Calu3 (cell line): ENCODE data around the gene SULF2. TPM values are rescaled to one million over a fixed set of nuclear protein-coding genes. Genes with fewer than 3 reads are reported as not detected.
A peak's percentile ranks its signal among the peaks of the same experiment; 100 is the strongest.

ENCODE experiments used
- BruUV-seq: library from RNA; stranded (reverse); fragments of 400-500 nt; replicated peaks from 2 replicates; lab custom pipeline; 2021; lab: Mats Ljungman, UMichigan
- CTCF ChIA-PET: fragments of 300-600 bp; sonication (Branson Sonifier 250); formaldehyde crosslinking; loops from one replicate; lab custom pipeline; 2022; ENCODE audit warnings: antibody characterized with exemption; lab: Charles Lee
- DNase-seq: peaks from one replicate; pipeline ENCODE4 v3.0.0; 2022
- H3K27ac Mint-ChIP-seq: one replicate; pipeline ENCODE4 v1.8.0; 2022; ENCODE audit warnings: mixed read lengths; ENCODE audit not compliant: unreplicated experiment
- H3K27me3 Mint-ChIP-seq: one replicate; pipeline ENCODE4 v1.8.0; 2022; ENCODE audit warnings: mixed read lengths; ENCODE audit not compliant: unreplicated experiment
- H3K36me3 Mint-ChIP-seq: one replicate; pipeline ENCODE4 v1.8.0; 2022; ENCODE audit warnings: mild to moderate bottlenecking, moderate library complexity, mixed read lengths; ENCODE audit not compliant: insufficient read depth, unreplicated experiment
- H3K4me1 Mint-ChIP-seq: one replicate; pipeline ENCODE4 v1.8.0; 2022; ENCODE audit warnings: mild to moderate bottlenecking, low read depth, mixed read lengths; ENCODE audit not compliant: unreplicated experiment
- H3K4me3 Mint-ChIP-seq: one replicate; pipeline ENCODE4 v1.8.0; 2022; ENCODE audit warnings: mild to moderate bottlenecking, low read depth, moderate library complexity, mixed read lengths; ENCODE audit not compliant: unreplicated experiment
- H3K9me3 Mint-ChIP-seq: one replicate; pipeline ENCODE4 v1.8.0; 2022; ENCODE audit warnings: low read depth, mixed read lengths; ENCODE audit not compliant: unreplicated experiment
- CTCF ChIP-seq: fragments of 200-600 bp; IDR thresholded peaks from one replicate; pipeline ENCODE4 v1.8.0; 2022; ENCODE audit warnings: antibody characterized with exemption; ENCODE audit not compliant: unreplicated experiment
- intact Hi-C: fragments of 100-400 bp; cut with micrococcal nuclease; formaldehyde crosslinking; loops from one replicate; pipeline ENCODE4 v1.10.0; 2022; ENCODE audit not compliant: unreplicated experiment
- total RNA-seq: library from RNA; stranded (reverse); gene quantifications from 2 replicates; pipeline ENCODE4 v1.2.3, GENCODE V29; 2022

SULF2 gene
- total RNA-seq, 1 experiment from 2014 or later, result 112 TPM

- Mint-ChIP-seq H3K4me3 (no peak overlapping the region), H3K4me1 (peaks cover 47% of the 10 kb centered on the region), H3K27me3 (no peaks in the 10 kb centered on the region), H3K36me3 (peaks cover 6% of the 10 kb centered on the region), H3K9me3 (no peaks in the 10 kb centered on the region), H3K27ac (no peak overlapping the region)
- no TSS peak for BruUV-seq
- CTCF ChIA-PET, result no interaction called here
- TF ChIP-seq CTCF, result no peak
- no peak for DNase-seq
- intact Hi-C loops, result loop anchor here (5.0 kb wide), 1 partner anchor 601 kb away; no protein-coding TSS in a partner anchor
Observed at GRCh38 chr20:47770935-47771334, 14.3 kb downstream of the SULF2 start.

GRCh38 chr20:47768016-47768824 is 17.1 kb downstream of the SULF2 start:
- CTCF ChIA-PET, result interaction anchor here (0.7 to 0.9 kb wide), 3 partner anchors 14 to 909 kb away, joined by 3 to 8 read pairs (median 4); no protein-coding TSS in a partner anchor

GRCh38 chr20:47765691-47766594 is 19.3 kb downstream of the SULF2 start:
- Mint-ChIP-seq H3K4me1 (peaks cover 36% of the 10 kb centered on the region), H3K4me3 (no peak overlapping the region), H3K27me3 (no peaks in the 10 kb centered on the region), H3K36me3 (no peaks in the 10 kb centered on the region), H3K9me3 (no peaks in the 10 kb centered on the region), H3K27ac (peak overlapping the region; percentile 55)
- no TSS peak for BruUV-seq
- intact Hi-C loops, result no loop called here
- CTCF ChIA-PET, result interaction anchor here (1.3 kb wide), 1 partner anchor 68 kb away, joined by 3 read pairs; no protein-coding TSS in a partner anchor
- TF ChIP-seq CTCF, result no peak
- DNase-seq, result no peak

More at GRCh38 chr20:47768016-47768824, 17.1 kb downstream of the SULF2 start:
- H3K27ac Mint-ChIP-seq, result no peak overlapping the region
- no peaks in the 10 kb centered on the region for H3K27me3 Mint-ChIP-seq
- no peaks in the 10 kb centered on the region for H3K36me3 Mint-ChIP-seq
- no peaks in the 10 kb centered on the region for H3K9me3 Mint-ChIP-seq
- H3K4me3 Mint-ChIP-seq, result peak overlapping the region; percentile 17
- H3K4me1 Mint-ChIP-seq, result peaks cover 39% of the 10 kb centered on the region
- BruUV-seq, result no TSS peak
- intact Hi-C loops, result no loop called here
- peak; percentile 41 for DNase-seq
- no peak for TF ChIP-seq CTCF

- Mint-ChIP-seq H3K4me1 (peaks cover 36% of the 10 kb centered on the region), H3K27ac (peak overlapping the region; percentile 55), H3K27me3 (no peaks in the 10 kb centered on the region), H3K36me3 (no peaks in the 10 kb centered on the region), H3K4me3 (no peak overlapping the region), H3K9me3 (no peaks in the 10 kb centered on the region)
- CTCF ChIA-PET, result no interaction called here
- BruUV-seq, result no TSS peak
- TF ChIP-seq CTCF, result no peak
- DNase-seq, result no peak
- intact Hi-C loops, result no loop called here
Observed at GRCh38 chr20:47765271-47765670, 20.0 kb downstream of the SULF2 start.
